HEK293T (cell line): ENCODE results near the gene ASCL4.
"Not testable (repeated sequence)": the region's sequence is repeated elsewhere in the genome, so short reads cannot be mapped to it uniquely, and the experiment has no call there.

Experiments
- CTCF ChIA-PET: fragments of 350-600 bp; formaldehyde crosslinking; extraction: SDS; loops from one replicate; lab custom pipeline; 2021; ENCODE audit warnings: antibody characterized with exemption, inconsistent platforms; lab: Yijun Ruan, JAX
- POLR2A ChIA-PET: fragments of 350-600 bp; formaldehyde crosslinking; extraction: SDS; loops from one replicate; lab custom pipeline; 2020; ENCODE audit warnings: antibody characterized with exemption, inconsistent platforms; lab: Yijun Ruan, JAX
- DNase-seq: peaks from one replicate; pipeline ENCODE4 v3.0.0; 2012; ENCODE audit warnings: mixed read lengths; ENCODE audit errors: extremely low spot score
- ARNT ChIP-seq: fragments of 450-650 bp; IDR thresholded peaks from 2 replicates; pipeline ENCODE4 v1.6.1; 2017; ENCODE audit warnings: mild to moderate bottlenecking
- BHLHE40 ChIP-seq: fragments of 450-650 bp; IDR thresholded peaks from 2 replicates; pipeline ENCODE4 v1.6.1; 2016; ENCODE audit warnings: mild to moderate bottlenecking, moderate library complexity, borderline replicate concordance
- CTBP1 ChIP-seq: fragments of 450-650 bp; IDR thresholded peaks from 2 replicates; pipeline ENCODE4 v1.6.1; 2016; ENCODE audit warnings: borderline replicate concordance
- ELF4 ChIP-seq: fragments of 450-650 bp; IDR thresholded peaks from 2 replicates; pipeline ENCODE4 v1.6.1; 2017; ENCODE audit warnings: antibody characterized with exemption
- FOXA1 ChIP-seq: fragments of 450-650 bp; IDR thresholded peaks from 2 replicates; pipeline ENCODE4 v1.6.1; 2016; ENCODE audit warnings: mild to moderate bottlenecking
- FOXK2 ChIP-seq: fragments of 450-650 bp; IDR thresholded peaks from 2 replicates; pipeline ENCODE4 v1.6.1; 2016; ENCODE audit warnings: mild to moderate bottlenecking
- FOXM1 ChIP-seq: fragments of 450-650 bp; IDR thresholded peaks from 2 replicates; pipeline ENCODE4 v1.6.1; 2017; ENCODE audit warnings: mild to moderate bottlenecking, borderline replicate concordance
- HDGF ChIP-seq: fragments of 450-650 bp; IDR thresholded peaks from 2 replicates; pipeline ENCODE4 v1.6.1; 2017; ENCODE audit warnings: antibody characterized with exemption, borderline replicate concordance
- L3MBTL2 ChIP-seq: fragments of 450-650 bp; conservative IDR thresholded peaks from 2 replicates; pipeline ENCODE4 v1.6.1; 2016; ENCODE audit warnings: mild to moderate bottlenecking
- LEF1 ChIP-seq: fragments of 450-650 bp; IDR thresholded peaks from 2 replicates; pipeline ENCODE4 v1.6.1; 2017; ENCODE audit warnings: mild to moderate bottlenecking, borderline replicate concordance
- NFRKB ChIP-seq: fragments of 450-650 bp; IDR thresholded peaks from 2 replicates; pipeline ENCODE4 v1.6.1; 2016; ENCODE audit warnings: mild to moderate bottlenecking, moderate library complexity
- SP1 ChIP-seq: fragments of 450-650 bp; IDR thresholded peaks from 2 replicates; pipeline ENCODE4 v1.6.1; 2017
- SUZ12 ChIP-seq: fragments of 450-650 bp; IDR thresholded peaks from 2 replicates; pipeline ENCODE4 v1.6.1; 2016; ENCODE audit warnings: mild to moderate bottlenecking
- TARDBP ChIP-seq: fragments of 450-650 bp; IDR thresholded peaks from 2 replicates; pipeline ENCODE4 v1.6.1; 2016
- ZNF384 ChIP-seq: fragments of 450-650 bp; IDR thresholded peaks from 2 replicates; pipeline ENCODE4 v1.6.1; 2016
- TF ChIP-seq, protein P1 (sequence below): fragments of 450-650 bp; IDR thresholded peaks from 2 replicates; pipeline ENCODE4 v1.6.1; 2016

The ASCL4 gene, protein sequence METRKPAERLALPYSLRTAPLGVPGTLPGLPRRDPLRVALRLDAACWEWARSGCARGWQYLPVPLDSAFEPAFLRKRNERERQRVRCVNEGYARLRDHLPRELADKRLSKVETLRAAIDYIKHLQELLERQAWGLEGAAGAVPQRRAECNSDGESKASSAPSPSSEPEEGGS

GRCh38 chr12:107774349-107775029, at the start of gene ASCL4:
Gene ASCL4 (plus strand): TSS chr12:107774704. CDS start chr12:107775219, 515 bp downstream.
- TF ChIP-seq, protein P1, sequence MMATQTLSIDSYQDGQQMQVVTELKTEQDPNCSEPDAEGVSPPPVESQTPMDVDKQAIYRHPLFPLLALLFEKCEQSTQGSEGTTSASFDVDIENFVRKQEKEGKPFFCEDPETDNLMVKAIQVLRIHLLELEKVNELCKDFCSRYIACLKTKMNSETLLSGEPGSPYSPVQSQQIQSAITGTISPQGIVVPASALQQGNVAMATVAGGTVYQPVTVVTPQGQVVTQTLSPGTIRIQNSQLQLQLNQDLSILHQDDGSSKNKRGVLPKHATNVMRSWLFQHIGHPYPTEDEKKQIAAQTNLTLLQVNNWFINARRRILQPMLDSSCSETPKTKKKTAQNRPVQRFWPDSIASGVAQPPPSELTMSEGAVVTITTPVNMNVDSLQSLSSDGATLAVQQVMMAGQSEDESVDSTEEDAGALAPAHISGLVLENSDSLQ, result no peak
- TF ChIP-seq SP1 (no peak), NFRKB (no peak)
- CTCF ChIA-PET, result no interaction called here
- peak; percentile 11 for DNase-seq
- POLR2A ChIA-PET, result no interaction called here

DNA sequence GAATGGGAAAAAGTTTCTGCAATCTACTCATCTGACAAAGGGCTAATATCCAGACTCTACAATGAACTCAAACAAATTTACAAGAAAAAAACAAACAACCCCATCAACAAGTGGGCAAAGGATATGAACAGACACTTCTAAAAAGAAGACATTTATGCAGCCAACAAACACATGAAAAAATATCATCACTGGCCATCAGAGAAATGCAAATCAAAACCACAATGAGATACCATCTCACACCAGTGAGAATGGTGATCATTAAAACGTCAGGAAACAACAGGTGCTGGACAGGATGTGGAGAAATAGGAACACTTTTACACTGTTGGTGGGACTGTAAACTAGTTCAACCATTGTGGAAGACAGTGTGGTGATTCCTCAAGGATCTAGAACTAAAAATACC, 47.2 kb upstream of the ASCL4 start:
- CTCF ChIA-PET, POLR2A ChIA-PET, DNase-seq: not testable (repeated sequence)

GRCh38 chr12:107727742-107728141, 46.8 kb upstream of the ASCL4 start:
- DNase-seq, POLR2A ChIA-PET, CTCF ChIA-PET: not testable (repeated sequence)

- no peak for TF ChIP-seq TARDBP
- no peak for TF ChIP-seq LEF1
- no peak for TF ChIP-seq FOXK2
- no peak for TF ChIP-seq FOXM1
- no peak for TF ChIP-seq SP1
- no peak for TF ChIP-seq ARNT
- TF ChIP-seq L3MBTL2, result no peak
- TF ChIP-seq ZNF384, result no peak
- TF ChIP-seq CTBP1, result no peak
- no peak for TF ChIP-seq ELF4
- TF ChIP-seq FOXA1, result no peak
- ChIA-PET CTCF (no interaction called here), POLR2A (no interaction called here)
- no peak for DNase-seq
Measured at GRCh38 chr12:107730618-107731341, 43.7 kb upstream of the ASCL4 start.

DNA sequence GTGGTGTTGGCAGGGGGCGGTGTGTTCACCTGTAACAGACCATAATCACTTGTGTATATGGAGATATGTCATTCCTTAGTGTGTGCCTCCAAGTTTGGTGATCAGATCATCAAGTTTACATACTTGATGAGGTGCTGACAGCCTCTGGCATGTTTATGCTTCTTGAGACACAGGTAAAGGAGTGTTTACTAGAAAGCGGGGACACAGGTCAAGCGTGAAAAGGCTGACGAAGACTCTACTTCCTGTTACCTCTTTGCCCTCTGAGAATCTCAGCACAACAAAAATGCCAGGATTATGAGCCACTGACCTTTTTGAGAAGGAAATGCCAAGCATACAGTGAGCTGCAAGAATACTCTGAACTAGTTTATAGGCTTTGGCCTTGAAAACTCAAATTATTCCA, 43.1 kb upstream of the ASCL4 start:
- POLR2A ChIA-PET, result no interaction called here
- TF ChIP-seq, protein P1, result no peak
- no peak for TF ChIP-seq LEF1
- no peak for TF ChIP-seq BHLHE40
- no peak for TF ChIP-seq HDGF
- TF ChIP-seq TARDBP, result no peak
- TF ChIP-seq CTBP1, result no peak
- TF ChIP-seq ELF4, result no peak
- TF ChIP-seq ZNF384, result no peak
- TF ChIP-seq SP1, result no peak
- TF ChIP-seq FOXA1, result no peak
- TF ChIP-seq FOXK2, result no peak
- TF ChIP-seq NFRKB, result no peak
- TF ChIP-seq L3MBTL2, result no peak
- CTCF ChIA-PET, result no interaction called here
- DNase-seq, result no peak

DNA sequence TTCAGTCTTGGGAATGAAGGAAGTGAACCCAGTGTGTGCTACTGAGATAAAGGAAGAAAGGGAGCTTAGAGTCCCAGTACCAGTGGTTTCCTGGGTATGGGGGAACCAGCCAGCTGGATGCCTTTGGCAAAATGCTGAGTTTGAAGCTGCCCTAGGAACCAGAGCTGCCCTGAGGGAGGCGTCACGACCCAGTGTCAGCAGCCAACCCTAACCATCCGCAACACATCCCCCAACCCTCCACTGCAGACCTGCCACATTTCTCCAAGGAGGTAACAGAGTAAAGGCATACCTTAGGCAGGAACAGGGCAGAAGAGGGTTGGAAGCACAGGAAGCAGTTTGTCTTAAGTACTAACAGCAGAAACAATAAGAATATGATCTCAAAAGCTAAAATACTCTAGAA, 42.1 kb upstream of the ASCL4 start:
- CTCF ChIA-PET, result interaction anchor here (0.5 kb wide), 1 partner anchor 51 kb away, joined by 3 read pairs; no protein-coding TSS in a partner anchor
- no peak for TF ChIP-seq ZNF384
- TF ChIP-seq NFRKB, result no peak
- TF ChIP-seq FOXM1, result no peak
- no peak for TF ChIP-seq ARNT
- no peak for TF ChIP-seq SP1
- POLR2A ChIA-PET, result no interaction called here
- no peak for DNase-seq

- ChIA-PET POLR2A (no interaction called here), CTCF (no interaction called here)
- TF ChIP-seq FOXM1, result no peak
- no peak for TF ChIP-seq ELF4
- no peak for TF ChIP-seq NFRKB
- TF ChIP-seq ARNT, result no peak
- TF ChIP-seq L3MBTL2, result no peak
- TF ChIP-seq, protein P1, result no peak
- no peak for TF ChIP-seq ZNF384
- no peak for TF ChIP-seq HDGF
- no peak for TF ChIP-seq SP1
- TF ChIP-seq LEF1, result no peak
- TF ChIP-seq BHLHE40, result no peak
- no peak for TF ChIP-seq SUZ12
- TF ChIP-seq CTBP1, result no peak
- no peak for DNase-seq
Measured at GRCh38 chr12:107734139-107734538, 40.4 kb upstream of the ASCL4 start.
